ENCODE measurements around the gene ZNF438. TPM values are rescaled to one million over a fixed set of nuclear protein-coding genes. Genes with fewer than 3 reads are reported as not detected.

ZNF438 gene
- total RNA-seq, 2 donors from 2014 or later, result 2.6 to 3.0 TPM

DNA sequence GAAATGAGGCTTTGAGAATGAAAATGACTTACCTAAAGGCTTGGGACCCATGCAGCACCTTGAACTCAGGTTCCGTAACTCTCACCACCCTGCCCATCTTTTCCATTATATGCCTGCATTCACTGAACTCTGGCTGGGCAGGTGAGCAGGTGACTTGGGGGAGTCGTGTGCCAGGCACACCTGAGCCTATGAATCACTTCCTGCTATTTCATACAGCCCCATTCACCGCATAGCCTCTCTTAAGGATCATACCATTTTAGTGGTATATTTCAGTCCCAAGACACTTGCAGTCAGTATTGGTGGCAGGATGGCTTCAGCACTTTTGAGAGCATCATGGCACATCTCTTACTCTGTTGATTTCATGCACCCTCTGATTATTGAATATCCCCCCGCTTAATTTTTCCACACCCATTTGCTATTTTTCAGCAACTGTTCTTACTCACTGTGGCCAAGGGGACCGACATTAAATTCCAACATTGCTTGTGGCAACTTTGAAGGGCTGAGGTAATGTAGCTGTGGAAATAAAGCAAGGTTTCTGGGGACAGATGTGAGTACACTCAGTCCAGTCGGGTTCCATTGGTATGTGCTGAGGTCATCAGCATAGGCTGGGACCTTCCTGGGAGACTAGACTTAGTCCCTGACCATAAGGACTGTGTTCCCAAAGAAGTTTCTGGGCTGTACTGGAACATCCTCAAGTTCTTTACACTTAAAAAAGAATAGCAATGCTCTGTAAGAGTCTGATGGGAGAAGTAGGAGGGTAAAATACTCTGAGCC lies 39.8 kb upstream of the ZNF438 start:
- peaks cover 13% of the 10 kb centered on the region for H3K27me3 ChIP-seq (ENCODE audit: control insufficient read depth, insufficient read depth, low read length, poor library complexity, severe bottlenecking)
- peaks cover 14% of the 10 kb centered on the region for H3K4me1 Mint-ChIP-seq
- H3K4me3 ChIP-seq (ENCODE audit: low read length), result no peak overlapping the region
- no peak overlapping the region for H3K4me3 Mint-ChIP-seq
- H3K27ac Mint-ChIP-seq, result no peak overlapping the region
- H3K9ac ChIP-seq (ENCODE audit: extremely low read depth, low read length, poor library complexity, severe bottlenecking), result no peak overlapping the region
- DNase-seq, result no peak
- H3K9me3 ChIP-seq (ENCODE audit: control insufficient read depth, low read length), result no peaks in the 10 kb centered on the region
- H3K4me1 ChIP-seq (ENCODE audit: control insufficient read depth, insufficient read depth, low read length), result peaks cover 5% of the 10 kb centered on the region
- H3K36me3 Mint-ChIP-seq (ENCODE audit: low read depth), result no peaks in the 10 kb centered on the region
- H3K27ac ChIP-seq (ENCODE audit: low read depth, low read length), result no peak overlapping the region
- no peaks in the 10 kb centered on the region for H3K36me3 ChIP-seq (ENCODE audit: control insufficient read depth, insufficient read depth, low read length)
- WGBS, 2 experiments (ENCODE audit: insufficient coverage in 1 of 2, insufficient read length in 1 of 2), result 90 to 92% methylated on average over 3 to 6 of the region's 6 CpGs
- TF ChIP-seq, protein P1, sequence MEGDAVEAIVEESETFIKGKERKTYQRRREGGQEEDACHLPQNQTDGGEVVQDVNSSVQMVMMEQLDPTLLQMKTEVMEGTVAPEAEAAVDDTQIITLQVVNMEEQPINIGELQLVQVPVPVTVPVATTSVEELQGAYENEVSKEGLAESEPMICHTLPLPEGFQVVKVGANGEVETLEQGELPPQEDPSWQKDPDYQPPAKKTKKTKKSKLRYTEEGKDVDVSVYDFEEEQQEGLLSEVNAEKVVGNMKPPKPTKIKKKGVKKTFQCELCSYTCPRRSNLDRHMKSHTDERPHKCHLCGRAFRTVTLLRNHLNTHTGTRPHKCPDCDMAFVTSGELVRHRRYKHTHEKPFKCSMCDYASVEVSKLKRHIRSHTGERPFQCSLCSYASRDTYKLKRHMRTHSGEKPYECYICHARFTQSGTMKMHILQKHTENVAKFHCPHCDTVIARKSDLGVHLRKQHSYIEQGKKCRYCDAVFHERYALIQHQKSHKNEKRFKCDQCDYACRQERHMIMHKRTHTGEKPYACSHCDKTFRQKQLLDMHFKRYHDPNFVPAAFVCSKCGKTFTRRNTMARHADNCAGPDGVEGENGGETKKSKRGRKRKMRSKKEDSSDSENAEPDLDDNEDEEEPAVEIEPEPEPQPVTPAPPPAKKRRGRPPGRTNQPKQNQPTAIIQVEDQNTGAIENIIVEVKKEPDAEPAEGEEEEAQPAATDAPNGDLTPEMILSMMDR (conservative IDR thresholded peaks at IDR 0.05), result no peak
- H3K27me3 Mint-ChIP-seq (ENCODE audit: insufficient read depth), result peaks cover 20% of the 10 kb centered on the region
- H3K9me3 Mint-ChIP-seq, result no peaks in the 10 kb centered on the region

DNA sequence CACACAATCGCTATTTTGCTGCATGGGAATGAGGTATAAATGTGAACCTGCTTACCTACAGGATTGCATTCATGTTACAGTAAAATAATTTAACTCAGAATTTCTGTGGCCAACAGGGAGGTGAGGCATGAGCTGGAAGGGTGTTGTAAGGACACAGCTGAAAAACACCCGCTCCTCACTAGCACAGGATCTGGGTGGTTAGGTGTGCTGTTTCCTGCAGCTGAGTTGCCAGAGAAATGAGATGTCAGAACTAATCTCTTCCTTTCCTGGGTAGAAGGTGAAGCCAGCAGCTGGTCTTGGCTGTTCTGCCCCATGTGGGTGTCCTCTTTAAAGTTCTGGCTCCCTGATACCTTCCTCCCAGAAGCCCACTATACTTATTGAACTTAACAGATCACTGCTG lies 39.0 kb upstream of the ZNF438 start:
- H3K27ac Mint-ChIP-seq, result no peak overlapping the region
- H3K27me3 Mint-ChIP-seq (ENCODE audit: insufficient read depth), result peaks cover 20% of the 10 kb centered on the region
- Histone ChIP-seq H3K4me1 (ENCODE audit: control insufficient read depth, insufficient read depth, low read length) (peaks cover 5% of the 10 kb centered on the region), H3K27ac (ENCODE audit: low read depth, low read length) (no peak overlapping the region), H3K9me3 (ENCODE audit: control insufficient read depth, low read length) (no peaks in the 10 kb centered on the region), H3K36me3 (ENCODE audit: control insufficient read depth, insufficient read depth, low read length) (no peaks in the 10 kb centered on the region), H3K27me3 (ENCODE audit: control insufficient read depth, insufficient read depth, low read length, poor library complexity, severe bottlenecking) (peaks cover 13% of the 10 kb centered on the region), H3K4me3 (ENCODE audit: low read length) (no peak overlapping the region), H3K9ac (ENCODE audit: extremely low read depth, low read length, poor library complexity, severe bottlenecking) (no peak overlapping the region)
- no peaks in the 10 kb centered on the region for H3K9me3 Mint-ChIP-seq
- no peaks in the 10 kb centered on the region for H3K36me3 Mint-ChIP-seq (ENCODE audit: low read depth)
- WGBS, 2 experiments (ENCODE audit: insufficient coverage in 1 of 2, insufficient read length in 1 of 2), result 100% methylated on average over 1 to 2 of the region's 2 CpGs
- peaks cover 14% of the 10 kb centered on the region for H3K4me1 Mint-ChIP-seq
- TF ChIP-seq, protein P1 (conservative IDR thresholded peaks at IDR 0.05), result no peak
- no peak for DNase-seq
- no peak overlapping the region for H3K4me3 Mint-ChIP-seq

DNA sequence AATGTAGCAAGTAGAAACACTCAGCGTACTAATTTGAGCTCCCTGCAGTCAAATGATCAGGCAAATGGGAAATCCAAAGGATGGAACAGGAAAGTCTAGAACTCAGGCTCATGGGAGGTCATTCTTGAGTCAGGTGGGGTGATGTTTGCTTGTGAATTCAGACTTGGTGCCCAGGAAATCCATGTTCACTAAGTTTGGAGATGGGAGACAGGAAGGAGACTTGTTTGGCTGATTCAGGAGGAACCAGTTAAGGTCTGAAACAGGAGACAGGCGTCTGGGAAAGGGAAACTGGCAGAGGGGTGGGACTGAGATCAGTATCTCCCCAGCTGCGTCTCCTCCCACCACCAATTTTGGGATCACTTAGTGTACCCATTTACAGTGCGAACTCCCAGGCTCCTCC lies 38.4 kb upstream of the ZNF438 start:
- peaks cover 14% of the 10 kb centered on the region for H3K4me1 Mint-ChIP-seq
- H3K27ac ChIP-seq (ENCODE audit: low read depth, low read length), result no peak overlapping the region
- H3K9me3 ChIP-seq (ENCODE audit: control insufficient read depth, low read length), result no peaks in the 10 kb centered on the region
- peaks cover 13% of the 10 kb centered on the region for H3K27me3 ChIP-seq (ENCODE audit: control insufficient read depth, insufficient read depth, low read length, poor library complexity, severe bottlenecking)
- no peak overlapping the region for H3K9ac ChIP-seq (ENCODE audit: extremely low read depth, low read length, poor library complexity, severe bottlenecking)
- TF ChIP-seq, protein P1 (conservative IDR thresholded peaks at IDR 0.05), result no peak
- no peaks in the 10 kb centered on the region for H3K36me3 Mint-ChIP-seq (ENCODE audit: low read depth)
- WGBS, 2 experiments (ENCODE audit: insufficient coverage in 1 of 2, insufficient read length in 1 of 2), result 82 to 100% methylated on average over 2 to 3 of the region's 4 CpGs
- H3K27me3 Mint-ChIP-seq (ENCODE audit: insufficient read depth), result peaks cover 20% of the 10 kb centered on the region
- H3K4me3 ChIP-seq (ENCODE audit: low read length), result no peak overlapping the region
- no peak overlapping the region for H3K27ac Mint-ChIP-seq
- DNase-seq, result no peak
- peaks cover 5% of the 10 kb centered on the region for H3K4me1 ChIP-seq (ENCODE audit: control insufficient read depth, insufficient read depth, low read length)
- no peak overlapping the region for H3K4me3 Mint-ChIP-seq
- no peaks in the 10 kb centered on the region for H3K36me3 ChIP-seq (ENCODE audit: control insufficient read depth, insufficient read depth, low read length)
- no peaks in the 10 kb centered on the region for H3K9me3 Mint-ChIP-seq
